GM23248 (cell line): ENCODE data around the gene AJM1. TPM values are rescaled to one million over a fixed set of nuclear protein-coding genes. Genes with fewer than 3 reads are reported as not detected.

Source experiments
- DNase-seq: peaks from one replicate; pipeline ENCODE4 v3.0.0-alpha.2; 2015
- H2AFZ ChIP-seq: fragments of 200-600 bp; sonication (generic); 2 replicates; pipeline ENCODE4 v1.6.1; 2016; ENCODE audit warnings: antibody characterized with exemption
- H3F3A ChIP-seq: fragments of 200-600 bp; sonication (generic); 2 replicates; pipeline ENCODE4 v1.6.1; 2016; ENCODE audit warnings: mild to moderate bottlenecking, antibody characterized with exemption, mixed run types; ENCODE audit not compliant: insufficient read depth
- H3K27ac ChIP-seq: fragments of 200-600 bp; sonication (generic); 2 replicates; pipeline ENCODE4 v1.5.1; 2016; ENCODE audit warnings: mild to moderate bottlenecking
- H3K27me3 ChIP-seq: fragments of 200-600 bp; sonication (generic); replicated peaks from 2 replicates; pipeline ENCODE4 v1.6.1; 2016; ENCODE audit warnings: mild to moderate bottlenecking; ENCODE audit not compliant: insufficient read depth
- H3K36me3 ChIP-seq: fragments of 200-600 bp; sonication (generic); 2 replicates; pipeline ENCODE4 v1.6.1; 2016; ENCODE audit warnings: low read depth, mild to moderate bottlenecking
- H3K4me1 ChIP-seq: fragments of 200-600 bp; sonication (generic); 2 replicates; pipeline ENCODE4 v1.6.1; 2016; ENCODE audit warnings: mild to moderate bottlenecking; ENCODE audit not compliant: insufficient read depth
- H3K4me2 ChIP-seq: fragments of 200-600 bp; sonication (generic); one replicate; pipeline ENCODE4 v1.6.1; 2016; ENCODE audit warnings: mild to moderate bottlenecking; ENCODE audit not compliant: unreplicated experiment
- H3K4me3 ChIP-seq: fragments of 200-600 bp; sonication (generic); 2 replicates; pipeline ENCODE4 v1.5.1; 2016; ENCODE audit warnings: mild to moderate bottlenecking
- H3K79me2 ChIP-seq: fragments of 200-600 bp; sonication (generic); 2 replicates; pipeline ENCODE4 v1.6.1; 2016; ENCODE audit warnings: mild to moderate bottlenecking; ENCODE audit not compliant: insufficient read depth
- H3K9ac ChIP-seq: fragments of 200-600 bp; sonication (generic); 2 replicates; pipeline ENCODE4 v1.6.1; 2016; ENCODE audit warnings: mild to moderate bottlenecking
- H3K9me2 ChIP-seq: fragments of 200-600 bp; sonication (generic); 2 replicates; pipeline ENCODE4 v1.6.1; 2016; ENCODE audit warnings: mixed run types, mild to moderate bottlenecking, moderate library complexity; ENCODE audit not compliant: insufficient read depth
- H3K9me3 ChIP-seq: fragments of 200-600 bp; sonication (generic); one replicate; pipeline ENCODE4 v1.6.1; 2017; ENCODE audit warnings: low read depth
- H4K20me1 ChIP-seq: fragments of 200-600 bp; sonication (generic); 2 replicates; pipeline ENCODE4 v1.6.0; 2016; ENCODE audit not compliant: insufficient read depth
- EZH2 ChIP-seq: fragments of 200-600 bp; sonication (generic); IDR thresholded peaks from 2 replicates; pipeline ENCODE4 v1.6.1; 2018; ENCODE audit warnings: antibody characterized with exemption, mild to moderate bottlenecking; ENCODE audit not compliant: insufficient read depth, poor library complexity, severe bottlenecking
- EZH2phosphoT487 ChIP-seq: fragments of 200-600 bp; sonication (generic); IDR thresholded peaks from 2 replicates; pipeline ENCODE4 v1.6.1; 2018; ENCODE audit warnings: antibody characterized with exemption, moderate library complexity, mild to moderate bottlenecking, low read depth; ENCODE audit not compliant: insufficient read depth
- WGBS, 2 experiments: methylation state at CpG; one replicate each; pipeline ENCODE4 v1.1.6; 2015 to 2017; ENCODE audit warnings: low lambda C conversion rate in 2 of 2, low coverage in 1 of 2; ENCODE audit errors: missing lambda C conversion rate in 2 of 2; 5-methylcytosine and 5-hydroxymethylcytosine counted together
- in situ Hi-C: fragments of 300-500 bp; cut with MboI; formaldehyde crosslinking; loops from 2 replicates; pipeline ENCODE4 v1.15.0; 2020
- polyA plus RNA-seq: library from polyadenylated mRNA; unstranded; fragments of >200 nt; fragmentation: Nextera tagmentation; extraction: Ambion mirVana; gene quantifications from 2 replicates; pipeline ENCODE4 v1.2.1, GENCODE V29; 2016
- total RNA-seq: library from RNA; depleted of rRNA; stranded (reverse); fragments of >200 nt; shearing (Covaris generic); gene quantifications from 2 replicates; pipeline ENCODE4 v1.2.3, GENCODE V29; 2014

AJM1 gene
- total and polyA plus RNA-seq, 2 experiments from 2014 or later = 1.1 to 1.4 TPM

- Histone ChIP-seq H3K9me3 (no peaks in the 10 kb centered on the region), H4K20me1 (no peaks in the 10 kb centered on the region), H3K4me3 (peak within 1 kb of the TSS; percentile 89), H3K4me2 (peak within 1 kb of the TSS; percentile 94), H3K27ac (peak within 1 kb of the TSS; percentile 42), H3K36me3 (no peaks in the 10 kb centered on the region), H2AFZ (peak within 1 kb of the TSS; percentile 93), H3K79me2 (peaks cover 44% of the 10 kb centered on the region), H3K9me2 (no peaks in the 10 kb centered on the region), H3K4me1 (peaks cover 10% of the 10 kb centered on the region), H3K27me3 (no peaks in the 10 kb centered on the region), H3K9ac (peak within 1 kb of the TSS; percentile 85), H3F3A (0 out of 2 replicates have a peak, but pooled peaks cover 9% of the 10 kb centered on the region)
- no peak for TF ChIP-seq EZH2
- TF ChIP-seq EZH2phosphoT487 = no peak
- peak; percentile 99 for DNase-seq
- in situ Hi-C loops = no loop called here
- 2% methylated on average over 54 to 62 of the region's 88 CpGs for WGBS, 2 experiments
These were observed 43.8 kb downstream of the AJM1 start, which contains the start of gene TRAF2 for GRCh38 chr9:136885950-136886578. Gene TRAF2, plus strand, starts transcription at chr9:136886516. Its CDS starts 12,225 bp downstream, at chr9:136898741.

GRCh38 chr9:136886610-136887597, 44.6 kb downstream of the AJM1 start:
- Histone ChIP-seq H2AFZ (peak overlapping the region; percentile 70), H4K20me1 (no peaks in the 10 kb centered on the region), H3K9ac (peak overlapping the region; percentile 85), H3K27ac (peak overlapping the region; percentile 42), H3K9me2 (no peaks in the 10 kb centered on the region), H3F3A (0 out of 2 replicates have a peak, but pooled peaks cover 9% of the 10 kb centered on the region), H3K4me2 (peak overlapping the region; percentile 94), H3K4me3 (peak overlapping the region; percentile 89), H3K36me3 (no peaks in the 10 kb centered on the region), H3K79me2 (peaks cover 53% of the 10 kb centered on the region), H3K4me1 (peaks cover 10% of the 10 kb centered on the region), H3K27me3 (no peaks in the 10 kb centered on the region), H3K9me3 (no peaks in the 10 kb centered on the region)
- no peak for TF ChIP-seq EZH2phosphoT487
- TF ChIP-seq EZH2 = no peak
- WGBS, 2 experiments = 2 to 3% methylated on average over 37 to 60 of the region's 76 CpGs
- DNase-seq = peak; percentile 66
- in situ Hi-C loops = no loop called here

- in situ Hi-C loops = no loop called here
- H3K9me3 ChIP-seq = no peaks in the 10 kb centered on the region
- DNase-seq = no peak
- H2AFZ ChIP-seq = no peak overlapping the region
- no peaks in the 10 kb centered on the region for H3K4me1 ChIP-seq
- no peaks in the 10 kb centered on the region for H3K27me3 ChIP-seq
- no peaks in the 10 kb centered on the region for H4K20me1 ChIP-seq
- 92 to 94% methylated on average over 8 of the region's 8 CpGs for WGBS, 2 experiments
- no peaks in the 10 kb centered on the region for H3K36me3 ChIP-seq
- H3K79me2 ChIP-seq = peaks cover 68% of the 10 kb centered on the region
- no peak for TF ChIP-seq EZH2phosphoT487
- no peak for TF ChIP-seq EZH2
- no peak overlapping the region for H3K9ac ChIP-seq
- no peak overlapping the region for H3K4me2 ChIP-seq
- 0 out of 2 replicates have a peak, but pooled peaks cover 2% of the 10 kb centered on the region for H3F3A ChIP-seq
- H3K27ac ChIP-seq = no peak overlapping the region
- no peaks in the 10 kb centered on the region for H3K9me2 ChIP-seq
- H3K4me3 ChIP-seq = no peak overlapping the region
These were observed 46.2 kb downstream of the AJM1 start for GRCh38 chr9:136888454-136888853.

- no peaks in the 10 kb centered on the region for H3K9me3 ChIP-seq
- H3K4me1 ChIP-seq = no peaks in the 10 kb centered on the region
- no peaks in the 10 kb centered on the region for H3F3A ChIP-seq
- in situ Hi-C loops = no loop called here
- no peaks in the 10 kb centered on the region for H4K20me1 ChIP-seq
- H3K27me3 ChIP-seq = no peaks in the 10 kb centered on the region
- H3K9ac ChIP-seq = no peak overlapping the region
- no peak overlapping the region for H3K27ac ChIP-seq
- H3K9me2 ChIP-seq = no peaks in the 10 kb centered on the region
- TF ChIP-seq EZH2phosphoT487 (no peak), EZH2 (no peak)
- H3K36me3 ChIP-seq = no peaks in the 10 kb centered on the region
- H3K79me2 ChIP-seq = peaks cover 82% of the 10 kb centered on the region
- WGBS, 2 experiments = 91 to 93% methylated on average over 17 to 42 of the region's 42 CpGs
- DNase-seq = no peak
- no peak overlapping the region for H3K4me2 ChIP-seq
- H2AFZ ChIP-seq = no peak overlapping the region
- no peak overlapping the region for H3K4me3 ChIP-seq
These were observed 47.6 kb downstream of the AJM1 start for GRCh38 chr9:136889858-136890257.
